Bronchial epithelial cell (primary cell): ENCODE data around the gene LRTM2. TPM values are rescaled to one million over a fixed set of nuclear protein-coding genes. Genes with fewer than 3 reads are reported as not detected.

Experiments used
- DNase-seq: peaks from one replicate; pipeline ENCODE4 v3.0.0-alpha.2; 2010; ENCODE audit warnings: low read depth
- FAIRE-seq: peaks from 2 replicates; lab custom pipeline; 2011; peaks lifted over from hg19 to GRCh38; lab: Jason Lieb, UNC
- H3K27me3 ChIP-seq: 2 replicates; pipeline ENCODE4 v1.5.1; 2011; ENCODE audit warnings: low read length; ENCODE audit not compliant: control insufficient read depth, insufficient read depth
- H3K36me3 ChIP-seq: 2 replicates; pipeline ENCODE4 v1.5.1; 2011; ENCODE audit warnings: low read length; ENCODE audit not compliant: control insufficient read depth, insufficient read depth
- H3K4me3 ChIP-seq: 2 replicates; pipeline ENCODE4 v1.5.1; 2011; ENCODE audit warnings: mild to moderate bottlenecking, low read depth, low read length, control low read depth
- CTCF ChIP-seq: IDR thresholded peaks from 2 replicates; pipeline ENCODE4 v1.5.1; 2011; ENCODE audit warnings: mild to moderate bottlenecking, moderate library complexity, low read length, control low read depth, inconsistent platforms; ENCODE audit not compliant: insufficient read depth, severe bottlenecking
- total RNA-seq: library from RNA; depleted of rRNA; stranded (reverse); fragments of >200 nt; gene quantifications from 2 replicates; pipeline ENCODE4 v1.2.1, GENCODE V29; 2014

The LRTM2 gene
- total RNA-seq, 1 donor from 2014 or later: not detected

GRCh38 chr12:1838205-1838993 is 18.0 kb downstream of the LRTM2 start:
- TF ChIP-seq CTCF: no peak

GRCh38 chr12:1838994-1839365 is 18.6 kb downstream of the LRTM2 start:
- TF ChIP-seq CTCF: no peak
- FAIRE-seq (no peak), DNase-seq (no peak)
- Histone ChIP-seq H3K27me3 (no peaks in the 10 kb centered on the region), H3K36me3 (no peaks in the 10 kb centered on the region), H3K4me3 (no peak overlapping the region)

More at GRCh38 chr12:1838205-1838993, 18.0 kb downstream of the LRTM2 start:
- no peak for DNase-seq
- no peaks in the 10 kb centered on the region for H3K27me3 ChIP-seq
- H3K36me3 ChIP-seq: no peaks in the 10 kb centered on the region
- no peak overlapping the region for H3K4me3 ChIP-seq
- FAIRE-seq: no peak

- H3K4me3 ChIP-seq: no peak overlapping the region
- FAIRE-seq: no peak
- DNase-seq: no peak
- TF ChIP-seq CTCF: no peak
- no peaks in the 10 kb centered on the region for H3K36me3 ChIP-seq
- no peaks in the 10 kb centered on the region for H3K27me3 ChIP-seq
Measured at GRCh38 chr12:1839464-1839863, 19.1 kb downstream of the LRTM2 start.

- H3K36me3 ChIP-seq: no peaks in the 10 kb centered on the region
- TF ChIP-seq CTCF: no peak
- no peak overlapping the region for H3K4me3 ChIP-seq
- no peaks in the 10 kb centered on the region for H3K27me3 ChIP-seq
- FAIRE-seq (peak; percentile 23), DNase-seq (no peak)
Measured at GRCh38 chr12:1839956-1840951, 19.9 kb downstream of the LRTM2 start.

GRCh38 chr12:1840981-1841425 is 20.6 kb downstream of the LRTM2 start:
- TF ChIP-seq CTCF: no peak
- no peak for DNase-seq
- H3K27me3 ChIP-seq: no peaks in the 10 kb centered on the region
- H3K4me3 ChIP-seq: no peak overlapping the region
- H3K36me3 ChIP-seq: no peaks in the 10 kb centered on the region
- no peak for FAIRE-seq
